ENCODE measurements around the gene CROCC.
"Not testable (repeated sequence)": the region's sequence is repeated elsewhere in the genome, so short reads cannot be mapped to it uniquely, and the experiment has no call there.

CROCC gene

DNA sequence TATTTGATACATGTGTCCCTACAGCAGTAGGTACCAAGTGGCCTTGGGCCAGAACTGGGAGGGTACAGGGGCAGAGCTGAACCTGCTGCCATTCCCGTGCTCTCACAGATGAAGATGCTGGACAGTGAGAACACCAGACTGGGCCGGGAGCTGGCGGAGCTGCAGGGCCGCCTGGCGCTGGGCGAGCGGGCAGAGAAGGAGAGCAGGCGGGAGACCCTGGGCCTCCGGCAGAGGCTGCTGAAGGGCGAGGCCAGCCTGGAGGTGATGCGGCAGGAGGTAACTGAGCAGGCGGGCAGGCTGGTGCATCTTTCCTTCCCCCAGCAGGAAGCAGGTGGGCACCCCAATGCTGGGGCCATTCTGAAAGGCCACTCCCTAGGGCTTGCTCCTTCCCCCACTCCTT lies 36.7 kb downstream of the CROCC start:
- Histone ChIP-seq H3K9ac (ENCODE audit: low read depth in 1 of 2, low read length in 2 of 2) (no peak overlapping the region), H3K4me3 (ENCODE audit: low read length in 2 of 2) (no peak overlapping the region), H3K36me3 (ENCODE audit: control insufficient read depth in 2 of 2, insufficient read depth in 2 of 2, low read length in 2 of 2) (peaks cover 0 to 4% of the 10 kb centered on the region in 2 donors), H3K9me3 (ENCODE audit: control insufficient read depth in 2 of 2, low read length in 2 of 2) (no peaks in the 10 kb centered on the region), H3K27ac (ENCODE audit: low read depth in 2 of 2, low read length in 2 of 2) (no peak overlapping the region), H3K27me3 (ENCODE audit: control insufficient read depth in 2 of 2, insufficient read depth in 2 of 2, low read length in 2 of 2) (no peaks in the 10 kb centered on the region), H3K4me1 (ENCODE audit: control insufficient read depth in 2 of 2, insufficient read depth in 2 of 2, low read length in 2 of 2) (no peaks in the 10 kb centered on the region)

GRCh38 chr1:16960560-16961296 lies 39.0 kb downstream of the CROCC start:
- Histone ChIP-seq H3K9ac (ENCODE audit: low read depth in 1 of 2, low read length in 2 of 2) (peak overlapping the region in 1 of 2 donors; percentile 61), H3K4me3 (ENCODE audit: low read length in 2 of 2) (peak overlapping the region; percentile 61 to 71), H3K27ac (ENCODE audit: low read depth in 2 of 2, low read length in 2 of 2) (peak overlapping the region in 1 of 2 donors; percentile 52)

GRCh38 chr1:16961297-16962133 lies 39.8 kb downstream of the CROCC start:
- peak overlapping the region; percentile 61 to 71 for H3K4me3 ChIP-seq (ENCODE audit: low read length in 2 of 2)
- peak overlapping the region in 1 of 2 donors; percentile 61 for H3K9ac ChIP-seq (ENCODE audit: low read depth in 1 of 2, low read length in 2 of 2)
- H3K27ac ChIP-seq (ENCODE audit: low read depth in 2 of 2, low read length in 2 of 2) = peak overlapping the region in 1 of 2 donors; percentile 52

More at GRCh38 chr1:16960560-16961296, 39.0 kb downstream of the CROCC start:
- no peaks in the 10 kb centered on the region for H3K4me1 ChIP-seq (ENCODE audit: control insufficient read depth in 2 of 2, insufficient read depth in 2 of 2, low read length in 2 of 2)
- no peaks in the 10 kb centered on the region for H3K36me3 ChIP-seq (ENCODE audit: control insufficient read depth in 2 of 2, insufficient read depth in 2 of 2, low read length in 2 of 2)
- H3K27me3 ChIP-seq (ENCODE audit: control insufficient read depth in 2 of 2, insufficient read depth in 2 of 2, low read length in 2 of 2) = no peaks in the 10 kb centered on the region
- H3K9me3 ChIP-seq (ENCODE audit: control insufficient read depth in 2 of 2, low read length in 2 of 2) = no peaks in the 10 kb centered on the region

GRCh38 chr1:16964169-16964568 lies 42.4 kb downstream of the CROCC start:
- H3K4me3 ChIP-seq (ENCODE audit: low read length in 2 of 2); H3K27me3 ChIP-seq (ENCODE audit: control insufficient read depth in 2 of 2, insufficient read depth in 2 of 2, low read length in 2 of 2); H3K9ac ChIP-seq (ENCODE audit: low read depth in 1 of 2, low read length in 2 of 2); H3K4me1 ChIP-seq (ENCODE audit: control insufficient read depth in 2 of 2, insufficient read depth in 2 of 2, low read length in 2 of 2); H3K27ac ChIP-seq (ENCODE audit: low read depth in 2 of 2, low read length in 2 of 2); H3K9me3 ChIP-seq (ENCODE audit: control insufficient read depth in 2 of 2, low read length in 2 of 2); H3K36me3 ChIP-seq (ENCODE audit: control insufficient read depth in 2 of 2, insufficient read depth in 2 of 2, low read length in 2 of 2): not testable (repeated sequence)

More at GRCh38 chr1:16961297-16962133, 39.8 kb downstream of the CROCC start:
- Histone ChIP-seq H3K9me3 (ENCODE audit: control insufficient read depth in 2 of 2, low read length in 2 of 2) (no peaks in the 10 kb centered on the region), H3K36me3 (ENCODE audit: control insufficient read depth in 2 of 2, insufficient read depth in 2 of 2, low read length in 2 of 2) (no peaks in the 10 kb centered on the region), H3K4me1 (ENCODE audit: control insufficient read depth in 2 of 2, insufficient read depth in 2 of 2, low read length in 2 of 2) (no peaks in the 10 kb centered on the region), H3K27me3 (ENCODE audit: control insufficient read depth in 2 of 2, insufficient read depth in 2 of 2, low read length in 2 of 2) (no peaks in the 10 kb centered on the region)

DNA sequence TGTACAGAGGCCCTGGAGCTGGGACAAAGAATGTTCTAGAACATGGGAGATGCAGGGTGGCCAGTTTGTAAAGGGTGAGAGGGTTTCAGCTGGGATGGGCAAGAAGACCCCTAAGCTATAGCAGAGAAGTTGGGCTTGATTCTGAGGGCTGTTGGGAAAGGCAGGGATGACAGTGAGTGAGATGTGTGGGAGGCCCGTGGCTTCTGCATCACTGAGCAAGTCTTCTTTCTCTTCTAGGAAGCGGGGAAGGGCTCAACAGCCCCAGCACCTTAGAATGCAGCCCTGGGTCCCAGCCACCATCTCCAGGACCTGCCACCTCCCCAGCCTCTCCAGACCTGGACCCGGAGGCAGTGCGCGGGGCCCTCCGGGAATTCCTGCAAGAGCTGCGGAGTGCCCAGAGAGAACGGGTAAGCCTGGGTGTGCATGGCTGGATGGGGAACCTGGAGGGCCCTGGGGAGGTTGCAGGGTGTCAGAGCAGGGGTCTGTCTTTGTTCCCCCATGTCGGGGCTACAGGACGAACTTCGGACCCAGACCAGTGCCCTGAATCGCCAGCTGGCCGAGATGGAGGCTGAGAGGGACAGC lies 43.8 kb downstream of the CROCC start:
- Histone ChIP-seq H3K4me1 (ENCODE audit: control insufficient read depth in 2 of 2, insufficient read depth in 2 of 2, low read length in 2 of 2) (no peaks in the 10 kb centered on the region), H3K27me3 (ENCODE audit: control insufficient read depth in 2 of 2, insufficient read depth in 2 of 2, low read length in 2 of 2) (no peaks in the 10 kb centered on the region), H3K9me3 (ENCODE audit: control insufficient read depth in 2 of 2, low read length in 2 of 2) (no peaks in the 10 kb centered on the region), H3K9ac (ENCODE audit: low read depth in 1 of 2, low read length in 2 of 2) (no peak overlapping the region), H3K4me3 (ENCODE audit: low read length in 2 of 2) (no peak overlapping the region), H3K27ac (ENCODE audit: low read depth in 2 of 2, low read length in 2 of 2) (no peak overlapping the region), H3K36me3 (ENCODE audit: control insufficient read depth in 2 of 2, insufficient read depth in 2 of 2, low read length in 2 of 2) (no peaks in the 10 kb centered on the region)

- H3K4me1 ChIP-seq (ENCODE audit: control insufficient read depth in 2 of 2, insufficient read depth in 2 of 2, low read length in 2 of 2) = no peaks in the 10 kb centered on the region
- no peak overlapping the region for H3K27ac ChIP-seq (ENCODE audit: low read depth in 2 of 2, low read length in 2 of 2)
These were observed 44.6 kb downstream of the CROCC start for GRCh38 chr1:16966282-16966681.

GRCh38 chr1:16967095-16967575 lies 45.4 kb downstream of the CROCC start:
- Histone ChIP-seq H3K27me3 (ENCODE audit: control insufficient read depth in 2 of 2, insufficient read depth in 2 of 2, low read length in 2 of 2) (no peaks in the 10 kb centered on the region), H3K9me3 (ENCODE audit: control insufficient read depth in 2 of 2, low read length in 2 of 2) (no peaks in the 10 kb centered on the region), H3K4me1 (ENCODE audit: control insufficient read depth in 2 of 2, insufficient read depth in 2 of 2, low read length in 2 of 2) (no peaks in the 10 kb centered on the region), H3K27ac (ENCODE audit: low read depth in 2 of 2, low read length in 2 of 2) (no peak overlapping the region), H3K36me3 (ENCODE audit: control insufficient read depth in 2 of 2, insufficient read depth in 2 of 2, low read length in 2 of 2) (no peaks in the 10 kb centered on the region), H3K4me3 (ENCODE audit: low read length in 2 of 2) (no peak overlapping the region), H3K9ac (ENCODE audit: low read depth in 1 of 2, low read length in 2 of 2) (no peak overlapping the region)

More at GRCh38 chr1:16966282-16966681, 44.6 kb downstream of the CROCC start:
- Histone ChIP-seq H3K9me3 (ENCODE audit: control insufficient read depth in 2 of 2, low read length in 2 of 2) (no peaks in the 10 kb centered on the region), H3K27me3 (ENCODE audit: control insufficient read depth in 2 of 2, insufficient read depth in 2 of 2, low read length in 2 of 2) (no peaks in the 10 kb centered on the region), H3K36me3 (ENCODE audit: control insufficient read depth in 2 of 2, insufficient read depth in 2 of 2, low read length in 2 of 2) (no peaks in the 10 kb centered on the region), H3K9ac (ENCODE audit: low read depth in 1 of 2, low read length in 2 of 2) (no peak overlapping the region), H3K4me3 (ENCODE audit: low read length in 2 of 2) (no peak overlapping the region)

GRCh38 chr1:16967962-16968361 lies 46.2 kb downstream of the CROCC start:
- no peak overlapping the region for H3K4me3 ChIP-seq (ENCODE audit: low read length in 2 of 2)
- no peak overlapping the region for H3K27ac ChIP-seq (ENCODE audit: low read depth in 2 of 2, low read length in 2 of 2)
- no peaks in the 10 kb centered on the region for H3K9me3 ChIP-seq (ENCODE audit: control insufficient read depth in 2 of 2, low read length in 2 of 2)
- H3K27me3 ChIP-seq (ENCODE audit: control insufficient read depth in 2 of 2, insufficient read depth in 2 of 2, low read length in 2 of 2) = no peaks in the 10 kb centered on the region
- H3K4me1 ChIP-seq (ENCODE audit: control insufficient read depth in 2 of 2, insufficient read depth in 2 of 2, low read length in 2 of 2) = no peaks in the 10 kb centered on the region
- no peaks in the 10 kb centered on the region for H3K36me3 ChIP-seq (ENCODE audit: control insufficient read depth in 2 of 2, insufficient read depth in 2 of 2, low read length in 2 of 2)
- no peak overlapping the region for H3K9ac ChIP-seq (ENCODE audit: low read depth in 1 of 2, low read length in 2 of 2)

GRCh38 chr1:16968372-16968771 lies 46.6 kb downstream of the CROCC start:
- Histone ChIP-seq H3K4me3 (ENCODE audit: low read length in 2 of 2) (no peak overlapping the region), H3K4me1 (ENCODE audit: control insufficient read depth in 2 of 2, insufficient read depth in 2 of 2, low read length in 2 of 2) (no peaks in the 10 kb centered on the region), H3K36me3 (ENCODE audit: control insufficient read depth in 2 of 2, insufficient read depth in 2 of 2, low read length in 2 of 2) (no peaks in the 10 kb centered on the region), H3K9me3 (ENCODE audit: control insufficient read depth in 2 of 2, low read length in 2 of 2) (no peaks in the 10 kb centered on the region), H3K27ac (ENCODE audit: low read depth in 2 of 2, low read length in 2 of 2) (no peak overlapping the region), H3K27me3 (ENCODE audit: control insufficient read depth in 2 of 2, insufficient read depth in 2 of 2, low read length in 2 of 2) (no peaks in the 10 kb centered on the region), H3K9ac (ENCODE audit: low read depth in 1 of 2, low read length in 2 of 2) (no peak overlapping the region)

All from mucosa of rectum (tissue), 2 donors.